K562 (cell line): ENCODE results near the gene GIT2. TPM values are rescaled to one million over a fixed set of nuclear protein-coding genes. Genes with fewer than 3 reads are reported as not detected.
A peak's percentile ranks its signal among the peaks of the same experiment; 100 is the strongest.

Experiments used
- ATF7 ChIP-seq: fragments of 450-650 bp; IDR thresholded peaks from 2 replicates; pipeline ENCODE4 v1.7.1; 2014; ENCODE audit warnings: mild to moderate bottlenecking, moderate library complexity
- CBX8 ChIP-seq: fragments of 200-600 bp; sonication (generic); IDR thresholded peaks from 2 replicates; pipeline ENCODE4 v1.6.1; 2012; ENCODE audit warnings: borderline replicate concordance, mixed run types, low read depth, mild to moderate bottlenecking, moderate library complexity, mixed read lengths, low read length, control low read depth, inconsistent platforms; ENCODE audit not compliant: poor library complexity, severe bottlenecking; ENCODE audit errors: extremely low read depth
- E4F1 ChIP-seq: fragments of 250-450 bp; sonication (Bioruptor Pico); IDR thresholded peaks from 2 replicates; pipeline ENCODE4 v1.5.0; 2021; ENCODE audit warnings: mild to moderate bottlenecking, borderline replicate concordance
- GTF2A2 ChIP-seq: IDR thresholded peaks from 2 replicates; pipeline ENCODE4 v1.6.1; 2016; ENCODE audit warnings: mild to moderate bottlenecking, missing genetic modification characterization, missing compliant biosample characterization
- GTF2E2 ChIP-seq: fragments of 200-800 bp; sonication (Bioruptor generic); IDR thresholded peaks from 2 replicates; pipeline ENCODE4 v1.6.1; 2016; ENCODE audit warnings: missing genetic modification characterization, missing compliant biosample characterization
- L3MBTL2 ChIP-seq: fragments of 450-650 bp; IDR thresholded peaks from 2 replicates; pipeline ENCODE4 v1.6.1; 2016; ENCODE audit warnings: mild to moderate bottlenecking, moderate library complexity
- RNF219 ChIP-seq: fragments of 250-450 bp; sonication (Bioruptor Pico); IDR thresholded peaks from 2 replicates; pipeline ENCODE4 v1.5.0; 2022; ENCODE audit warnings: mild to moderate bottlenecking
- SREBF2 ChIP-seq: sonication (generic); formaldehyde crosslinking; IDR thresholded peaks from 2 replicates; pipeline ENCODE4 v1.4.0; 2020; ENCODE audit warnings: mild to moderate bottlenecking, missing genetic modification reagents
- XRCC5 ChIP-seq: fragments of 200-400 bp; formaldehyde crosslinking; IDR thresholded peaks from 2 replicates; pipeline ENCODE4 v1.6.1; 2017; ENCODE audit warnings: low read depth, mild to moderate bottlenecking, low read length
- ZNF407 ChIP-seq: fragments of 450-650 bp; IDR thresholded peaks from 2 replicates; pipeline ENCODE4 v1.6.1; 2016; ENCODE audit warnings: low read depth
- ZSCAN32 ChIP-seq: fragments of 450-650 bp; formaldehyde crosslinking; IDR thresholded peaks from 2 replicates; pipeline ENCODE4 v1.4.0; 2020; ENCODE audit warnings: mild to moderate bottlenecking, moderate library complexity
- polyA plus RNA-seq, 8 experiments: library from polyadenylated mRNA; depleted of rRNA in 4 of 8; stranded (reverse) in 5 of 8; unstranded in 3 of 8; fragments of >200 nt; fragmentation: Nextera tagmentation in 2 of 8; fragmentation: Illumina TruSeq in 1 of 8; extraction: Ambion mirVana in 2 of 8; extraction: Trizol in 1 of 8; gene quantifications; 2 replicates each; pipeline versions ENCODE4 v1.2.1 to v1.2.3, GENCODE V29; 2011 to 2014; ENCODE audit warnings: inconsistent platforms in 1 of 8, missing spikeins in 1 of 8
- total RNA-seq, 7 experiments: library from RNA; depleted of rRNA in 6 of 7; stranded (reverse); fragments of >200 nt in 6 of 7; fragmentation: Illumina TruSeq in 2 of 7; extraction: Trizol in 2 of 7; gene quantifications; 2 replicates each; pipeline versions ENCODE4 v1.2.1 to v1.2.3, GENCODE V29; 2011 to 2021; ENCODE audit warnings: low replicate concordance in 1 of 7

GIT2 gene
- total and polyA plus RNA-seq, 9 of the 15 experiments (the other 6 are each of a cell fraction or from before 2014, with no cell fraction given), result 4.0 to 30.4 (median 23.5) TPM

- TF ChIP-seq E4F1 (CRISPR knock-in tag) (no peak), ATF7 (peak; percentile 73), CBX8 (no peak), GTF2E2 (tag) (peak; percentile 64; the same call in 1 of the 2 replicates), L3MBTL2 (peak; percentile 91), SREBF2 (CRISPR knock-in tag) (no peak), XRCC5 (peak; percentile 60; the same call in 1 of the 2 replicates), GTF2A2 (tag) (no peak), RNF219 (CRISPR knock-in tag) (no peak), ZNF407 (peak; percentile 96), ZSCAN32 (CRISPR knock-in tag) (no peak)
These were observed 96.1 kb downstream of the GIT2 start, which contains the start of gene TCHP (continued) for GRCh38 chr12:109899783-109900751.
